ENCODE data around the gene CPEB3.

DNA sequence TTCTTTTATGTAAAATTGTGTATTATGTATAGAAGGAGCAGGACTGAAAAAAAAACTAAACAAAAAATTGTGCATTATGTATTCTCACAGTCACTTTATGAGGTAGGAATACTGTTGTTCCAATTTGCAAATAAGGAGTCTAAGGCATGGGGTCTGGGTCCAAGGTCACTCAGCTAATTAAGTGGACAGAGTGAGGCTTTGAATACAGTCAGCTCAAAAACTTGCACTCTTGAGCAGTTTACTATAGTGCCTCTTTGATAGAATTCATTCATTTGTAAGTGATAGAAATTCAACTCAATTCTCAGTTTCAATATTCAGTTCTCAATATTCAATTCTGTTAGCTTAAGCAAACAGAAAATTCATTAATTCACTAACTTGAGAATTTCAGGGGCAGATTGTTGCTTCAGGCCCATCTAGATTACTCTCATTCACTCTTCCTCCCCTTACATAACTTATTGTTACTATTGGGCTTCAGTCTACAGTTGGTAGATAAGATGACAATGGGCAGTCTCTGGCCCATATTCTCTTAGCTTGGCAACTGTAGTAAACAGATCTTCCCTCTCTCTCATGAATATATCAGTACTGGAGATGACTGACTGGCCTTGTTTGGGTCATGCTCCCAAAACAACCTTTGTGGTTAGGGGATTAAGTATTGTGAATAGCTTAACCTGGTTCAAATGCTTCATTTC, 280.7 kb downstream of the CPEB3 start:
- TF ChIP-seq, protein P1, sequence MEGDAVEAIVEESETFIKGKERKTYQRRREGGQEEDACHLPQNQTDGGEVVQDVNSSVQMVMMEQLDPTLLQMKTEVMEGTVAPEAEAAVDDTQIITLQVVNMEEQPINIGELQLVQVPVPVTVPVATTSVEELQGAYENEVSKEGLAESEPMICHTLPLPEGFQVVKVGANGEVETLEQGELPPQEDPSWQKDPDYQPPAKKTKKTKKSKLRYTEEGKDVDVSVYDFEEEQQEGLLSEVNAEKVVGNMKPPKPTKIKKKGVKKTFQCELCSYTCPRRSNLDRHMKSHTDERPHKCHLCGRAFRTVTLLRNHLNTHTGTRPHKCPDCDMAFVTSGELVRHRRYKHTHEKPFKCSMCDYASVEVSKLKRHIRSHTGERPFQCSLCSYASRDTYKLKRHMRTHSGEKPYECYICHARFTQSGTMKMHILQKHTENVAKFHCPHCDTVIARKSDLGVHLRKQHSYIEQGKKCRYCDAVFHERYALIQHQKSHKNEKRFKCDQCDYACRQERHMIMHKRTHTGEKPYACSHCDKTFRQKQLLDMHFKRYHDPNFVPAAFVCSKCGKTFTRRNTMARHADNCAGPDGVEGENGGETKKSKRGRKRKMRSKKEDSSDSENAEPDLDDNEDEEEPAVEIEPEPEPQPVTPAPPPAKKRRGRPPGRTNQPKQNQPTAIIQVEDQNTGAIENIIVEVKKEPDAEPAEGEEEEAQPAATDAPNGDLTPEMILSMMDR (IDR thresholded peaks at IDR 0.05), result no peak
- TF ChIP-seq POLR2A (IDR thresholded peaks at IDR 0.05), result no peak

Measured in thyroid gland (tissue), 4 donors.